ENCODE measurements around the gene RPS17.
"Not testable (repeated sequence)": the region's sequence is repeated elsewhere in the genome, so short reads cannot be mapped to it uniquely, and the experiment has no call there.

RPS17 gene

DNA sequence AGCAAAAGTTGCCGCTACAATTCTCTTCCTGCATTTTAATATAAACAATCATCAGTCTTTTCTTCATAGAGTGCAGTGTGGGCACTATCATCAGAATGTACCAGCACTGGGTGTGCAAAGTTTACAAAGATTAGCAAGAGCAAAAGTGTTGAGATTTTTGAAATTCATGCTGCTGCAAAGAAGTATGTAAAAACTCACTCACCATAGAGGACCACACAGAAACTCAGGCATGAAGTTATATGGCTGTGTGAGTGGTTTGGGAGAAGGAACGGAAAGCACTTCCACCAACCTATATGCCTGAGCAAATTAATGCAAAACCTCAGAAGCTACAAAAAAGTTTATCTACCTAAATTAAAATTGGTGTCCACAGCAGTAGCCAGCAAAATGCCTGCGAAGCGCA lies 32.6 kb downstream of the RPS17 start:
- not testable (repeated sequence) for DNase-seq (ENCODE audit: low read depth)

DNA sequence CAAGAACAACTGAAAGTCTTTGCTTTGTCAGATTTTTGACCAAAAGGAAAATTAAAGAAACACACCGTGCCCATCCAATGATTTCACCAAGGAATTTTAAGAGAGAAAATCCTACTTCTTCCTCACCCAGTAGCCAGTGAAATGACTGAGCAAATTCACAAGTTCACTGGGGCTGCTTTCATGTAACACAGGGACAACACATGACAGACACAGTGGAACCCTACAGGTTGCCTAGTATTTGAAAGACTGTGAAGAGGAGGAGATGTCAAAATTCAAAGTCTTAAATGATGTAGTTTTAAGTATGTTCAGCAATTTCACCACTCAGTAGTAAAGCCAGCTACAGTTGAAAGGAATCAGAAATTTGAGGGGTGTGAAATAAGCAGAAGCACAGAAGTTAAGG lies 33.2 kb downstream of the RPS17 start:
- DNase-seq (ENCODE audit: low read depth) = not testable (repeated sequence)

DNA sequence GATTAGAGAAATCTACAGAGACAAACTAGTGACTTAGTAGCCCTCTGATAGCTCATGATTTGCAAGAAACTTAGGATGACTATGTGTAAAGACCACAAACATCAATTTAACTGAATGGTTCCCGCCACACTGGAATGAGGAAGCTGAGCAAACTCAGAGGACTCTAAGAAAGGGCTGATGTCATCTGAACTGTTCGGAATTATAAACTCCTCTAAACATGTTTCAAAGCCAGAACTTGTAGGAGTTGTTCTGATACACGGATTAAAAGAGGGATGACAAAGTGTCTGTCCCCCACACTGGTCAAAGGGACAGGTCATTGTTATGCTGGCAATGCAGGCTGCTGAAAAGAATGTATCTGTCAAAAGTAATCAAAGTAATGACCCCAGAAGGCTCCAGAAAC lies 34.4 kb downstream of the RPS17 start:
- DNase-seq (ENCODE audit: low read depth) = not testable (repeated sequence)

DNA sequence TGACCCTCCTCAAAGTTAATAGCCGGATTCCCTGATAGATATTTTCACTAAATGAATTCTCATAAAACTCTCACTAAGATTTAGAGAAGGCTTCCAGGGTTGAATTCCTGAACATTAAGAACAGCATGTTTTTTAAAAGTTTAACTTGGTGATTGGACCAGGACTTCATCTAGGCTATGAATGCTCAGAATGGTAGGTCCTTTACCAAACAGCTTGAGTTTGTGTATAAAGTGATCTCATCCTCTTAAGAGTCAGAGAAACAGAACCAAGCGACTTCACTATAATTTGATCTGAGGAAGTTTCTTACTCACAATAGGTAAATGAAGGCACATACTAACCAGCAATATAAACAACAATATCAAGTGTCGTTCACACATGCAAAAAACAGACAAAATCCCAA lies 36.2 kb downstream of the RPS17 start:
- DNase-seq (ENCODE audit: low read depth) = not testable (repeated sequence)

DNA sequence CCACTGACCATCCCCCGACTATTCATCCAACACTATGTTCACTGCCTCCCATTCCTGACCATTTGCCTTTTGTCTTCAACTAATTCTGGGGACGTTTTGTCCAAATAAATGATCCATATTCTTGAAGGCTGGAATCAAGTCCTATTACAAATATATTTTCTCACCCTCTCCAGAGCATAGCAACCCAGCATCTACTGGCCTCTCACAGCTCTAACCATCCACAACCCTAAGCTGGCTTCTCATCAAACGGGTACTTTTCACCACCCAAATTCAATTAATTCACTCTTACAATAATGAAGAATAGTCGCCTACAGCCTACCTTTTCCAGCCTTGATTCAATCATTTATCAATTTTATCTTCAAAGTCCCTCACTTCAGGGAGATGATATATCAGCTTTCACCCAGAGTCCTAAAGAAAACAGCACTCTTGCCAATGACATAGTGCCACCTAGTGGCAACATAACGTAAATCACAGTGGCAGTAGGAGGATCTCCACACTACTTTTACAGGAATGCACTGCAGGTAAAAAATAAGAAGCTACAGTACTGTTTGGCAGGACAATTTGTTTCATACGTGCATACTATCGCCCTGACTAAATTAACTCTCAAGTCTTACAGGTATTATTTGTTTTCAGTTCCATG lies 37.4 kb downstream of the RPS17 start:
- DNase-seq (ENCODE audit: low read depth) = not testable (repeated sequence)

DNA sequence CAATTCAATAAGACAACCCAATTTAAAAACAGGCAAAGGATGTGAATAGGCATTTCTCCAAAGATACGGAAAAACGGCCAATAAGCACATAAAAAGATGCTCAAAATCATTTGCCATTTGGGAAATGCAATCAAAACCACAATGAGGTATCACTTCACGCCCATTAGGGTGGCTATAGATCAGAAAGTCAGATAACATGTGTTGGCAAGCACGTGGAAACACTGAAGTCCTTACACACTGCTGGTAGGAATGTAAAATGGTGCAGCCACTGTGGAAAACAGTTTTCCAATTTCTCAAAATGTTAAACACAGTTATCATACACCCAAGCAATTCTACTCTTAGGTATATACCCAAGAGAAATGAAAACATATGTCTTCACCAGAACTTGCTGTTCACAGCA lies 39.5 kb downstream of the RPS17 start:
- DNase-seq (ENCODE audit: low read depth) = not testable (repeated sequence)

DNA sequence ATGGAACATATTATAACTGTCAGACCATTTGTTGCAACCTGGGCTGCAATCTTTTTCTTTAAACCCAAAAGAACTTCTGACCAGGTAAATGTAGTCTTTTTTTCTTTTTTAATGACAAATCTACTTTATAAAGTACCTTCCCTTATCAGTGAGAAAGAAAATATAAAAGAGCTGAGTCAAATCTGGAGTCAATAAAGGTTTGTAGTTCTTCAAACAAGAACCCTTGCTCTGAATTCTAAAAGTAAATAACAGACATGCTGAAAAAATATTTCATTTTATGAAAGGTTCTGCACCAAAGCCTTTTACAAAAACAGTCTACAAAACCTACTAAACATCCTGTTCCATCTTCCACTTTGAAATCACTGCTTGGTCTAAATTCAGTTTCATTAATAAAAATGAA lies 42.3 kb downstream of the RPS17 start:
- DNase-seq (ENCODE audit: low read depth) = not testable (repeated sequence)

DNA sequence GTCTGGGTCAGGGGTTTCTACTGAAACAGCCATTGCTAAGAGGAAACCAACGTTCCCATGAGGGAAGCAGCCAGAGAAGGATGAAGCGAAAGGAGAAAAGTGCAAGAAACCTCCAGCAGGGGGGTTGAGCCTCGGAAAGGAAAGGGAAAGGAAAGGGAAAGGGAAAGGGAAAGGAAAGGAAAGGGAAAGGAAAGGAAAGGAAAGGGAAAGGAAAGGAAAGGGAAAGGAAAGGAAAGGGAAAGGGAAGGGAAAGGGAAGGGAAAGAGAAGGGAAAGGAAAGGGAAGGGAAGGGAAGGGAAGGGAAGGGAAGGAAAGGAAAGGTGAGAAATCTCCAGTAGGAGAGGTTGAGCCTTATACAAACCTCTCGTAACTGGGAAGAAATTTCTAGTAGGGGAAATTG lies 52.0 kb downstream of the RPS17 start:
- DNase-seq (ENCODE audit: low read depth) = not testable (repeated sequence)

DNA sequence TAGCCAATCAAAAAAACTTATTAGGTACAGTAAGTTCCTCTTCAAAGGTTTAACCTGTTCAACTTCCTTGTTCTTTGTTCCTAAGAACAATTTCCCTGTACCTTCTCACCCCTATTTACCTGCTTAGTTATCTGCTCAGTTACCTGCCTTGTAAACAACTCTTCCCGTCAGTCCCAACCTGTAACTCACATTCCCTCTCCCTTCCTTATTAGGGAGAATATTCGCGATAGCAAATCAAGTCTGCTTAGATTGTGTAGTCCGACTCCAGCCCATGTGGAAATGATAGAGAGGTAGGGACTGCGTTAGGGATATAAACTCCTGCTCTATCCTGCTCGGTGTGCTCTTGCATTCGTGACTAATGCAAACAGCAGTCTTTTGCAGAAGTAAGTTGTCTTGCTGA lies 53.2 kb downstream of the RPS17 start:
- not testable (repeated sequence) for DNase-seq (ENCODE audit: low read depth)

All from activated T-helper 1 cell treated with Interleukin-2 at 50 U/mL for 16 hours (primary cell).